Measurements from ENCODE around the gene GRK6.

DNA sequence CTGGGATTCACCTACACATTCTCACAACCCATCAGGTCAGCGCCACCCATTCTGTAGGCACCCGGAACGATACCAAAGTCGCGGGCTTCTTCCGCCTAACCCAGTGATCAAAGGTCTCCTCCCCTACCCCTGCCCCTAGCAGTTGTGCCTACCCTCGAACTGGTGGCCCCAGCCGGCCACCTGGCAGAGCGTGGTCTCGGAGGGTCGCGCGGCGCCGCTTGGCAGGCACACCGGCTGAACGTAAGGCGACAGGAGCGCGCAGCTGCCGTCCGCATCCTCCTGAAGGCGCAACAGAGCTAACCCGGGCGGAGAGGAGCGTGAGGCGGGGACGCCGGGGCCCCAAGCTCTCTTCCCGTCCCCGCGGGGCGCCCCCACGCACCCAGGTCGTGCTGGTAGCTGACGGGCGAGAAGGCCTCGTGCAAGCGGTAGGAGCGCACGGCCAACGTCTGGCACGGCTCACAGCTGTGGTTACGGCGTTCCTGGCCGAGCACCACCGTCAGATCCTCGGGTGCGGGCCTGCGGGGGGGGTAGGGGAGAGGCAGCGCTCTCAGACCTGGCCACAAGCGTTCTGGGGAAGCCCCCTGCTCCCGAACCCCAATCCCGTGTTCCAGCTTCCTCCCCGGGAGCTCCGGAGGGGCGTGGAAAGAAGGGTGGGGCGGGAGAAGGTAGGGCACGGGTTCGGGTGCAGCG lies 23.2 kb upstream of the GRK6 start:
- TF ChIP-seq, protein P1, sequence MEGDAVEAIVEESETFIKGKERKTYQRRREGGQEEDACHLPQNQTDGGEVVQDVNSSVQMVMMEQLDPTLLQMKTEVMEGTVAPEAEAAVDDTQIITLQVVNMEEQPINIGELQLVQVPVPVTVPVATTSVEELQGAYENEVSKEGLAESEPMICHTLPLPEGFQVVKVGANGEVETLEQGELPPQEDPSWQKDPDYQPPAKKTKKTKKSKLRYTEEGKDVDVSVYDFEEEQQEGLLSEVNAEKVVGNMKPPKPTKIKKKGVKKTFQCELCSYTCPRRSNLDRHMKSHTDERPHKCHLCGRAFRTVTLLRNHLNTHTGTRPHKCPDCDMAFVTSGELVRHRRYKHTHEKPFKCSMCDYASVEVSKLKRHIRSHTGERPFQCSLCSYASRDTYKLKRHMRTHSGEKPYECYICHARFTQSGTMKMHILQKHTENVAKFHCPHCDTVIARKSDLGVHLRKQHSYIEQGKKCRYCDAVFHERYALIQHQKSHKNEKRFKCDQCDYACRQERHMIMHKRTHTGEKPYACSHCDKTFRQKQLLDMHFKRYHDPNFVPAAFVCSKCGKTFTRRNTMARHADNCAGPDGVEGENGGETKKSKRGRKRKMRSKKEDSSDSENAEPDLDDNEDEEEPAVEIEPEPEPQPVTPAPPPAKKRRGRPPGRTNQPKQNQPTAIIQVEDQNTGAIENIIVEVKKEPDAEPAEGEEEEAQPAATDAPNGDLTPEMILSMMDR (IDR thresholded peaks at IDR 0.05): no peak
- TF ChIP-seq EP300 (IDR thresholded peaks at IDR 0.05): no peak
